Measurements from ENCODE around the gene HIVEP3.

GRCh38 chr1:41620365-41621169, 298.2 kb downstream of the HIVEP3 start:
- TF ChIP-seq CTCF (IDR thresholded peaks at IDR 0.05) = no peak
- TF ChIP-seq POLR2A (IDR thresholded peaks at IDR 0.05) = no peak

All from heart left ventricle (tissue), 13 donors.